ENCODE measurements around the gene SECISBP2.

DNA sequence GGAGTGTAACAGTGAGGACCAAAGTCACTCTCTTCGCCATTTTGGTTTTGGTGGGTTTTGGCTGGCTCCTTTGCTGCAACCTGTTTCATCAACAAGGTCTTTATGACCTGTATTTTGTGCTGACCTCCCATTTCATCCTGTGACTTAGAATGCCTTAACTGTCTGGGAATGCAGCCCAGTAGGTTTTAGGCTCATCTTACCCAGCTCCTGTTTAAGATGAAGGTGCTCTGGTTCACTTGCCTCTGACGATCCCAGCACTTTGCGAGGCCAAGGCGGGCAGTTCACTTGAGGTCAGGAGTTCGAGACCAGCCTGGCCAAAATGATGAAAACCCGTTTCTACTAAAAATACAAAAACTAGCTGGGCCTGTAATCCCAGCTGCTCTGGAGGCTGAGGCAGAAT, 9.1 kb upstream of the SECISBP2 start:
- TF ChIP-seq, protein P1, sequence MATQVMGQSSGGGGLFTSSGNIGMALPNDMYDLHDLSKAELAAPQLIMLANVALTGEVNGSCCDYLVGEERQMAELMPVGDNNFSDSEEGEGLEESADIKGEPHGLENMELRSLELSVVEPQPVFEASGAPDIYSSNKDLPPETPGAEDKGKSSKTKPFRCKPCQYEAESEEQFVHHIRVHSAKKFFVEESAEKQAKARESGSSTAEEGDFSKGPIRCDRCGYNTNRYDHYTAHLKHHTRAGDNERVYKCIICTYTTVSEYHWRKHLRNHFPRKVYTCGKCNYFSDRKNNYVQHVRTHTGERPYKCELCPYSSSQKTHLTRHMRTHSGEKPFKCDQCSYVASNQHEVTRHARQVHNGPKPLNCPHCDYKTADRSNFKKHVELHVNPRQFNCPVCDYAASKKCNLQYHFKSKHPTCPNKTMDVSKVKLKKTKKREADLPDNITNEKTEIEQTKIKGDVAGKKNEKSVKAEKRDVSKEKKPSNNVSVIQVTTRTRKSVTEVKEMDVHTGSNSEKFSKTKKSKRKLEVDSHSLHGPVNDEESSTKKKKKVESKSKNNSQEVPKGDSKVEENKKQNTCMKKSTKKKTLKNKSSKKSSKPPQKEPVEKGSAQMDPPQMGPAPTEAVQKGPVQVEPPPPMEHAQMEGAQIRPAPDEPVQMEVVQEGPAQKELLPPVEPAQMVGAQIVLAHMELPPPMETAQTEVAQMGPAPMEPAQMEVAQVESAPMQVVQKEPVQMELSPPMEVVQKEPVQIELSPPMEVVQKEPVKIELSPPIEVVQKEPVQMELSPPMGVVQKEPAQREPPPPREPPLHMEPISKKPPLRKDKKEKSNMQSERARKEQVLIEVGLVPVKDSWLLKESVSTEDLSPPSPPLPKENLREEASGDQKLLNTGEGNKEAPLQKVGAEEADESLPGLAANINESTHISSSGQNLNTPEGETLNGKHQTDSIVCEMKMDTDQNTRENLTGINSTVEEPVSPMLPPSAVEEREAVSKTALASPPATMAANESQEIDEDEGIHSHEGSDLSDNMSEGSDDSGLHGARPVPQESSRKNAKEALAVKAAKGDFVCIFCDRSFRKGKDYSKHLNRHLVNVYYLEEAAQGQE (IDR thresholded peaks at IDR 0.05): no peak
- no peak for TF ChIP-seq TAF1 (conservative IDR thresholded peaks at IDR 0.05)

Measured in liver (tissue), 2 donors.